GM18907 (cell line): ENCODE data around the gene ABCA1.

Experiments used
- ATAC-seq: cut with Tn5 transposase; IDR thresholded peaks from one replicate; pipeline ENCODE4 v1.9.1; 2021; ENCODE audit warnings: mild to moderate bottlenecking, moderate library complexity; ENCODE audit not compliant: unreplicated experiment

The ABCA1 gene

DNA sequence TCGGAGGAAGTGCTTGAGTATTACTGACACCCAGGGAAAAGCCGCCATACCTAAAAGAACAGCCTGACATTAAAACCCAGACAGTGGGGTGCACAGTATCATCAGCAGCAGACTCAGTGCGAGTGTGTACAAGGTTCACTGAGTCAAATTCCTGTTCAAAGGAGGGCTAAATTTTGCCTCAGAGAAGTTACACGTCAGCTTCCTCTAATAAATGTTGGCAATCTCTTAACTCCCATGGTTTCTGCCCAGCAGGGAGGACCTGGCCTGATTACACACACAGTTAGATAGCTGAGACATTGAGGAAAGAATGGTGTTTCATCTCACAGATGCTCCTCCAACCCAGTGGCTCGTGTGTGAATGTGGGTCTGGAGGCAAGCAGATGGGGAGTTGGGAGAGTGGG lies 125.8 kb downstream of the ABCA1 start:
- ATAC-seq: no peak

DNA sequence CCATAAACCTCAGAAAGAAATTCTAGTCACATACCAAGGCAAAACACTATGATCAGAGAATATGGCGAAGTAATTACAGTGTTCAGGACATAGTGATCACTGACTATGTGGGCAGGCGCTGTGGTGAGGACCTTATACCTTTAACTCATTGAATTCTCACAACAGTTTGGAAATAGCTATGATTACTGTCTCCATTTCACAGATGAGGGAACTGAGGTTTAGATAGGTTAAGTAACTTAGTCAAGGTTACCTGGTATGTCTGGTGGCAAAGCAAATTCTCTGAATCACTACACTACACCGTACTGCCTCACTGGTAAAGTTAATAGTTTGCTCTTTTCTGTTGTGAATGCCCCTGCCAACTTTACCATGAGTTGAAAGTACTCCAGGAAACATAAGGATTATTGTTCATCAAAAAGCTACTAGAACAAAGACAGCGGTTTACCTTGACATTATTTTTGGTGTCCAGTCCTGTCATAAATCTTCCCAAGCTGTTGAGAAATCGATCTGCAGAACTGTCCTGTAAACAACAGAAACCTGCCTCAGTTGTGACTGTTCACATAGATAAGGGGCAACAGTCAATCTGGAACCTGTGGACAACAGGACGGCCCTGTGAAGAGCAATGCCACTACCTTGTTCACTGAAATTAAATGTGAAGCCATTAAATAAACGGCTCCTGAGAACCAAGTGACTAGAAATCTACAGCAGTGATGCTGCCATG lies 127.7 kb downstream of the ABCA1 start:
- ATAC-seq: no peak

DNA sequence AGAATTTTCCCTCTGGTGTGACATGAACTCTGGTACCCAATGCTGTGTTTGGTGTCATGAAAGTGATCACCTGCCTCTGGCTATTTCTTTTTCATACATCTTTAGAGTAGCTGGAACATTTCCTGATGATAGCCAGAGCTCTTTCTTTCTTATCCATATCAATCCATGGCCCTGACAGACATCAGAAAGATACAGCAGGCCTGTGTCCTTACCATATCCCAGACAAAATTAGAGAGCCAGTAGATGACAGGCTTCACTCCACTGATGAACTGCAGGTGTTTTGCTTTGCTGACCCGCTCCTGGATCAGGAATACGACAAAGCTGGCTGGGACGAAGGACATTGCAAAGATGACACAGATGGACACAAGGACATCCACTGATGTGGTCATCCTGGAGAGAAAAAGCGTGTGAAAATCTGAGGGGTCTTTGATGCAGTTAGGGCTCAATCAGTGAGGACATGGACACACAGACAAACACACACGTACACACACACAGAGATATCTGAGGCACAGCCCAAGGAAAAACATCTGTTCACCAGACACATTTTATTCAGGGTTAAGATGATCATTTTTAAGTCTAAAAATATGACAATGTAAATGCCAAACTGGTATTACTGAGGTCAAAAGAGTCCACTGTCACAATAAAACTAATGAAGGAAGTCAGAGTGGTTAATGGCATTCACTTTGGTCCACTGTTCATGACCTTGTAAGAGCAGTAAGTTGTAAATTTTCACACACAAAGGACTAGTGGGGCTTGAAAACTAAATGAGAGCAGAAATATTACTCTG lies 129.6 kb downstream of the ABCA1 start:
- no peak for ATAC-seq

DNA sequence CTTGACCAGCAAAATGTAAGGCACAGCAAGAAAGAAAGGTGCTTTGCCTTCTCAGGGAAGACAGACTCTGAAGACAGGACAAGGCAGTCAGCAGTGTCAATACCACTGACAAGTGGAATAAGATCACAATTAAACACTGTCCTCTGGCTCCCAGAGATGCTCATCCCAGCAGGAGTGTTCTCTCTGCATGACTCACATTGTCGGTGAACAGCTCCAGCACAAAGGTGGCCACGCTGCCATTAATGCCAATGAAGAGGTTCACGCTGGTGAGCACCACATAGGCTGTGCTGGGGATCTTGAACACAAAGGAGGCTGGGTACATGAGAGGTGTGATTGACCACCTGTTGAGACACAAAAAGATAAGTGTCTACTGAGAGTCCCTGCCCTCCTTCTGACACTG lies 132.1 kb downstream of the ABCA1 start:
- no peak for ATAC-seq

DNA sequence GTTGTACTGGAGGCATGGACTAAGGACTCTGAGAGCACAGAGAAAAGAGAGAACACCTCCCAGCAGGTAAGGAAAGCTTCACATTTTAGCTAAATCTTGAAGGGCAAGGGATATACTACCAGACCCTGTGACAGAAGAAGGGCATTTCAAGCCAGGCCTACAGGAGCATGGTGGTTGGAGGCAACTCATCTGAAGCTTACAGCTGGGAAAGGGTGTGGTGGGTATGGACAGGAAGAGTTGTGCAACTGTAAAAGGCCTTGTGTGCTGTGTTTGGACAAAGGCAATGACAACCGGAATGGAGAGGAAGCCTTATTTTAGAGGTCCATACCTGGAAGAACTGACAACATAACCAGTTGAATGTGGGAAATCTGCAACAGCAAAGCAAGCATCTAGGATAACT lies 132.9 kb downstream of the ABCA1 start:
- ATAC-seq: no peak

DNA sequence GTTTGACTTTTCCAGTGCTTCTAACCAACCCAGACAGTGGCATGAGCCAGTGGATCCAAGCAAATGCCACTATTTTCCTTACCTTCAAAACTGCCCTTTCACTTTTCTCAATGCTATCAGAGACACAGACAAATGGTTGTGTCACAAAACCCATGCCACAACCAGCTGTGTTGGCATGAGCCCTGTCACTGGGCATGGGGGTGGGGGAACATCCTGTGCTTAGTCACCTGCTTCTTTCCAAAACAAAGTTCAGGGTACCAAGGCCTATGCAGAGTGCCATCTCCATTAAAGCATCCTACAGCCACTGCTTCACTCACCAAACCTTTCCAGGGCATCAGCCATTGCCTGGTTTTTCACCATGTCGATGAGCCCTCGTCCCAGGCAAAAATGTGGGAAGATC lies 133.9 kb downstream of the ABCA1 start:
- no peak for ATAC-seq

DNA sequence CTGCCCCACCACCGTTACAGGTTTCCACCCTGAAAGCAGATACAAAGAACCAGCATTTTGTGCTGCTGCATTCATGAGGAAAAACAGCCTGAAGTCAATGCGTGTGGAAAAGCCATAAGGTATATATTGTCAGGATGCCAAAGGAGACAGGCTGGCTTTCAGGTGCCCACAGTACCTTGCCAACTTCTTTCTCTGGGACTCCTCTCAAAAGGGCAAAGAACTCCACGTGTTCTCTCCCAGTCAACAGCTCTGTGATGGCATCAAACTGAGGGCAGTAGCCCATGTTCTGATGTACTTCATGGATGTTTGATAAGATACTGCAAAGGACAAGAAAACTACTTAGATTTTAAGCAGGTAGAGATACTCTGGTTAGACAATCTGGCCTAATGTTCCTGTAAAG lies 139.7 kb downstream of the ABCA1 start:
- no peak for ATAC-seq

DNA sequence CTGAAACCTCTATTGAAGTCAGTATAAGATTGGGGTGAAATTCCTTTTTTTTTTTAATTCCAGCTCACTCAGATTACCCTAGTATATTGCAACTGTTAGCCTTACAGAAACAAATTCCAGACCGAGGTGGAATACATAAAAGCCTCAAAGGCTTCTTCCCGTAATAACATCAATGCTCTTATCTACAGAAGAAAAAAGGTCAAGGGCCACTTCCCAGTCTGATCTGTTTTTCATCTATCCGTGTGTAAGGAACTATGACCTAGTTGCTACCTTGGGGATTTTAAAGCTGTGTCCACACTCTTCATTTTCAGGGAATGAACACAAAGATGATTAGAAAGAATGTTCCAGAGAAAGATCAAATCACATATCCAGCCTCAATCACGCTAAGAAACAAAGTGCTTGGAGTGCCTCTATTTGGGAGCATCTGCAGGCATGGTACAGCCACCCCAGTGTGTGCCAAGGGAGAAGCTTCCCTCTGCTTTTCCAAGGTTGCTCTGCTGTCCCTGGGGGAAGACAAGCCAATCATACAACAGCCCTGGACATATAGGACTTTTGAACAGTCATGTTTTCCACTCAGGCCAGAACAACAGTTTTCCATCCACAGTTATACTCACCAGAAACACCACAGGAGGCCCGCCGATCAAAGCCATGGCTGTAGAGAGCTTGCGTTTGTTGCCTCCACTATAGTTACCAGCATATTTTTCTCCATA lies 140.5 kb downstream of the ABCA1 start:
- no peak for ATAC-seq

DNA sequence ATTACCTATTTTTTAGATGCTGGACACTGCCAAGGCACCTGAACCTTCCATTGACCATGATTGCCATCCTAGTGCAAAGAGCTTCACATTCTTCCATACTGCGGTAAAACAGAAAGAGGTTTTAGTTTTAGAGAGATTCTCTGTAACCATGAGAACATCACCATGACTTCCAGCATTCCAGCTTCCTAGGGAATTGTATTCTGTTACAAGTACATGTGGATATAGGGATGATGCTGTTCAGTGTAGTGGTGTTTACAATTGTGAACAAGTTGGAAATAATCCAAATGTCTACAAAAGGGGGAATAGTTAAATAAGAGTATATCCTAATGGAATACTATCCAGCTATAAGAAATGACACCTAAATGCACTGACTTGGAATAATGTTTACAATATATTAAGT lies 141.7 kb downstream of the ABCA1 start:
- no peak for ATAC-seq

DNA sequence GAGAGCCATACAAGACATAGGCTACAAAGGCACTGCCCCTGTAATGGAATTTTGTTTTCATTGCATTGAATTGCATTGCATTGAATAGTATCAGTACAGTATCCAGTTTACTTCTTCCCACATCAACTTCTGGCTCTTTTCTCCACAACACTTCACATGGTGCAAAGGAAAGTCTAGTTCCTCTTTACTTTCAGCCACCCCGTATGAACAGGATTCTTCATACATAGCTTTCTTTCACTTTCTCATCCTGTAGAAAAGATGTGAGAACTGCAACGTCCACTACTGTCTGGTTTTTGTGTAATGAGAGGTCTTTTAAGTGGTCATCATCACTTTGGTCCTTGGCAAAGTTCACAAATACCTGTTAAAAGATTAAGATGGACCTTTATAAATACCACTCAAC lies 143.9 kb downstream of the ABCA1 start:
- peak; percentile 75 for ATAC-seq

DNA sequence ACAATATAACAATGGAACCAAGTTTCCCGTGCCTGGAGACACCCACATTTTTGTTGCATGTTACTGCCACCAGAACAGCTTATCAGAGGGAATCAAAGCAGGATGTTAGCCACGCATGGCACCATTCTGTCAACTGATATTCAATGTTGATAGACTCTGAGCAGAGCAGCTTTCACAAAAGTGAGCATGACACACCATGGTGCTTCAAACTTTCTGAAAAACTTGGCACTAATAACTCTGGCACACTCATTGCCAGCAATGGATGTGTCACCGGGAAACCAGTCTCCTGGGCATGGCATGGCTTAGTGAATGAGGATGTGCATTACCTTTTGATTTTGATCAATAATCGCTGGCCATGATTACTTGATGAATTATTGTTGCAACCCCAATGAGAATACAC lies 144.4 kb downstream of the ABCA1 start:
- no peak for ATAC-seq

DNA sequence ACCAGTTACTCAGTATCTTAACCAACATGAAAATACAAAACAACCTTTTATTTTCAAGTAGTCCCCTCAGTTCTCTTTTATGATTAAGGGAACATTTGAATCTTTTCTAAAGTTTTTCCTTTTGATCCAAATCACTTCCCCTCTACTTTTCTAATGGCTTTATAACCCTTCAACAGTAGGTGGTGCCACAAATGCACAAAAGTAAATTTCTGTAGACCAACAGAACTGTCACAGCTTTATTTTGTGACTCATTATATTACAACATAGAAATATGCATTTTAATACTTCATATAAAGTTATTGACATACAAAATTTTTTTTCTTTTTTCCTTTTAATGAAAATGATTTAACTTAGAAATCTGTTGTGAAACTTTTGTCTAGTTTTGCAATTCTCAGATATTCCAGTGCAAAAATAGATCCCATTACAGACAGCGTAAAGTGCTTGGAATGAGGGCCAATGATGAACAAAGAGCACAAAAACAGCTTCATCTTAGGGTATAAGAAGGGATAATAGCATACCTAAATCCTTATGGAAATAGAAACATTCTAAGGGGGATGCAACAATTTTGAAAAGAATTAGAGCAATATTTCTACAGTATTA lies 147.1 kb downstream of the ABCA1 start:
- ATAC-seq: peak; percentile 57

DNA sequence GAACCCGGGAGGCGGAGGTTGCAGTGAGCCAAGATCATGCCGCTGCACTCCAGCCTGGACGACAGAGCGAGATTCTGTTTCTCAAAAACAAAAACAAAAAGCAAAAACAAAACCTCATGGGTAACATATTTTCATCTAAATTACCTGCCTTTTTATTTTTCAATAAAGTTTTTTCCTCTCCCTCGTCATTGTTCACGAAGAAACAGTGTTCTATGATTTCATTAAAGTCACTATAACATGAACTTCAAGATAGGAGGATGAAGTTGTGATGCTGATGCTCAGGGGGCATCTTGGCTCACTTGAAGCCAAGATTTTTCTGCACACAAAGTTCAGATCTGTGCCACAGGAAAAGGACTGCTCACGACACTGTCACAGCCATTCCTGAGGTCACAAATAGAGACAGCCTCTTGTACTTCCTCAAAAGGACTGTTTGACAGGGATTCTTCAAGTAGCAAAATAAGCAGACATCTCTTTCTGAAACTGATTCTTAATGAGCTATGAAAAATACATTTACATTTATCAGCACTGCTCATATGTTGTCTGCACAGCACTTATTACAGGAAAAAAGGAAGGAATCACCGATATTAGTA lies 147.9 kb downstream of the ABCA1 start:
- ATAC-seq: no peak

DNA sequence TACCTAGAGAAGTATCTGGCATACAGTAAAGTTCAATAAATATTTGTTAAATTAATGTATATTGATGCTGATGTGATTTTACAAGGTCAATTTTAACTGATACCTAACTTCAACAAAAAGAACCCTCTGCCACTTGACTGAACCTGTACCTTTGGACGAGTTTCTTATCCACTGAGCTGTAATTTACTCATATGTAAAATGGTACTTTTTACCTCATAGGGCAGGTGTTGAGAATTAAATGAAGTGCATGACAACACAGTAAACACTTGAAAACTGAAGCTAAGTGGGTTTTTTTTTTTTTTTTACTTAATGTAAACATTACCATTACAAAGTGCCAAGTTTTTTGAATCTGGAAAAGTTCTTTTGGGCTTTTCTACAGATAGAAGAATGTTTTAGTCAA lies 148.6 kb downstream of the ABCA1 start:
- ATAC-seq: no peak

DNA sequence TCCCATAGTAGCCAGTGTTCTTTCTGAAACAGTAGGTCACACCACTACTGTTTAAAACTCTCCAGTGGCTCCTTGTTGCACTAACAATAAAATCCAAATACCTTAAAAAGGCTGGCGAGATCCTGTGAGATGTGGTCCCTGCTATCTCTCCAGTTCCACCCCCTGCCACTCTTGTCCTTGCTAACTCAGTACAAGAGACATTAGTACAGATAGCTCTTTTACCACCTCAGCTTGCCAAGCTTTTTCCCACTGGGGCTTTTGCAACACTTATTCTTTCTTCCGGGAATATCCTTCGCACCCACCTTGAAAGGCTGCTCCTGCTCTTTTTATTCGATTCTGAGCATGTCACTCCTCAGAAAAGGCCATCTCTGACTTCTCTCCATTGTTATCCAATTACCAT lies 149.2 kb downstream of the ABCA1 start:
- ATAC-seq: no peak

DNA sequence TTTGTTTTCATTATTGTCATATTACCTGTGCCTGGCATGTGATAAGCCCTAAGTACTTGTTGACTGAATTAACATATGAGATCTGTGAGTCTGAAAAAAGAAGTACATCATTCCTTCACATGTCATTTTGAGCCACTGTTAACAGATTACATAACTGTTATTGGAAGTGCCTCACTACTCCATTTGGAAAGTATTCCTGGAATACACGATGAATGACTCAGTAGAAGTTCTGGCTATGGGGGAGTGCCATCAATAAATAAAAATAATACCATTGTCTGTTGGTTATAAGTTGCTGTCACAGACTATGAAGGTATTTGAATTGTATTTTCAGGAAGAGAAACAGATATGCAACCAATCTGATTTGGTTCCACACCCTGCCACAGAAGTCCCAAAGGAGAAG lies 151.2 kb downstream of the ABCA1 start:
- no peak for ATAC-seq

DNA sequence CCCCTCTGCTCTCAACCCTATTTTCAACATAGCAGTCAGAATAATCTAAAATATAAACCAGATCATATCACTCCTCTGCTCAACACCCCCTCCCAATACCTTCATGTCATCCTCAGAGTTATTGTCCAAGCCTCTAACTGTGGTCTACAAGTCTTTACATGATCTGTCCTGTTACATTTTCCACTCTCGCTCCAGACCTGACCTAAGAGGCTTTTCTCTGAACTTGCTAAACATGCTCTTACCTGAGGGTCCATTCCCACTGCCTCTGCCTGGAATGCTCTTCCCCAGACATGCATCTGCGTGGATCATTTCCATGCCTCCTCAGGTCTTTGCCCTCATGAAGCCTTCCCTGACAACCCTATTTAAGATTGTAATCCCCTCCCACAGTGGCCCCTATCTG lies 152.0 kb downstream of the ABCA1 start:
- ATAC-seq: peak; percentile 4

DNA sequence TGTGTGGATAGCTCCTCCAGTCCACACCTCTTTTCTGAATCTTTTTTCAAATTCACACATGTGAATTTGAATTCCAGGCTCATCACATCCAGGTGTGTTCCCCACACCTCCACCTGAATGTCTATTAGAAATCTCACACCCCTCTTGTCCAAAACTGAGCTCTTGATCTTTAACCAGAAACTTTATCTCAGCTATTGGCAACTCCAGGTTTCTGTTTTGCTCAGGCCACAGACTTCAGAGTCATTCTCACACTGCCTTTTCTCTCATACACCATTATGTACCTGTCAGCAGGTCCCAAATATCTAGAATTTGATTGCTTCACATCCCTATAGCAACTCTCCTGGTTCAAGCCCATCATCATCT lies 152.4 kb downstream of the ABCA1 start:
- peak; percentile 74 for ATAC-seq

DNA sequence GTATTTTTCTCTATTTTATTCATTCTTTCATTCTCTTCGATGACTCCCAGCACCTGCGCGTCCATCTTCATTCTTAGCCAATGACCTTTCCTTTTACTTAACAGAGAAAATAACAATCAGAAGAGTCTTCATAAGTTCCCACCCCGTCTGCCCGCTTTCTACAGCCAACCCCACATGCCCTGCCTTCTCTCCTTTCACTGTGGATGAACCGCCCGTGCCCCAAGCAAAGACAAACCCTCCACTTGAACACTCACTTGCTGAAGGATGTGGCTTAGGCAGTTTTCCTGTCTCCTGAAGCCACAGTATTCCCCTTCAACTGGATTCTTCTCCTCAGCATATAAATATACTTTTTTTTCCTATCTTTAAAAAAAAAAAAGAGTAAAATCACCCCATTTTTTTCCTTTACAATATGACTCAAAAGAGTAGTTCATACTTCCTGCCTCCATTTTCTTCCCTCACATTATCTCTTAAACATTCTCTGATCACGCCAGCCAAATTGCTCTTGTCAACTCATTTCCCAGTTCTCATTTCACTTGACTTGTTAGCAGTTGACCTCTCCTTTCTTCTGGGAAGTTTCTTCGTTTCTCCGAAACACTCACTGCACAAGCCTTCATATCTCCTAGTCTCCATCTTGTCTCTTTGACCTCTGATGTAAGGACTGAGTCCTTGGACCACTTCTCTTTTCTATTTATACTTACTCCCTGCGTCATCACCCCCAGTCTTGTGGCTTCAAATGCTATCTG lies 153.0 kb downstream of the ABCA1 start:
- peak; percentile 90 for ATAC-seq

DNA sequence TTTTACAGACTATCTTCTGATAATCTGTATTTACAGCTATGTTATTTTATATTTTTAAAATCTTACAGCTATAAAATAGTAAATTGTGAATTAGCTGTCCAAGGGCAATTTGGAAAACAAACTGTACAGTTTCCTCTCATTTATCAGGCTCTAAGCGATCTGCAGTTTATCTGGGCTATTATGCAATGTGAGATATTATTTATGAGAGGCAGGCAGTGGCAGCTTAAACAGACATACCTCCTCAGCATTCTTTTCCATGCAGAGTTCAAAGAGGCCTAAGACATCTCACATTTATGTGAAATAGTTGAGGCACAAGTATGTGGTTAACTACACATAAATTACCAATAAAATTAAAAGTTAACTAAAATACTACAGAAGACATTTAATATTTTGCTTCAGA lies 153.8 kb downstream of the ABCA1 start:
- no peak for ATAC-seq
